ENCODE data around the gene OSBPL5.
"Not testable (repeated sequence)": the region's sequence is repeated elsewhere in the genome, so short reads cannot be mapped to it uniquely, and the experiment has no call there.

The OSBPL5 gene

DNA sequence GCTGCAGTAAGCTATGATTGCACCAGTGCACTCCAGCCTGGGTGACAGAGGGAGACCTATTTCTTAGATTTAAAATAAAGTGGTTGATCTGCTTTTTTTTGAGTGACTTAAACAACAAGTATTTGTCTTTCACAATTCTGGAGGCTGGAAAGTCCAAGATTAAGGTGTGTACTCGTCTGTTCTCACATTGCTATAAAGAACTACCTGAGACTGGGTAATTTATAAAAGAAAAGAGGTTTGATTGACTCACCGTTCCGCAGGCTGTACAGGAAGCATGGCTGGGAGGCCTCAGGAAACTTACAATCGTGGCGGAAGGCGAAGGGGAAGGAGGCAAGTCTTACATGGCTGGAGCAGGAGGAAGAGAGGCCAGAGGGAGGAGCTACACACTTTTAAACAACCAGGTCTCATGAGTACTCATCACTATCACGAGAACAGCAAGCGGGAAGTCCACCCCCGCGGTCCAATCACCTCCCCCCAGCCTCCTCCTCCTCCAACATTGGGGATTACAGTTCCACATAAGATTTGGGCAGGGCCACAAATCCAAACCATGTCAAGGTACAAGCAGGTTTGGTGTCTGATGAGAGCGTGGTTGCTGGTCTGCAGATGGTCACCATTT is 19.7 kb upstream of the OSBPL5 start:
- no peak for DNase-seq (ENCODE audit: low read depth, low spot score)

DNA sequence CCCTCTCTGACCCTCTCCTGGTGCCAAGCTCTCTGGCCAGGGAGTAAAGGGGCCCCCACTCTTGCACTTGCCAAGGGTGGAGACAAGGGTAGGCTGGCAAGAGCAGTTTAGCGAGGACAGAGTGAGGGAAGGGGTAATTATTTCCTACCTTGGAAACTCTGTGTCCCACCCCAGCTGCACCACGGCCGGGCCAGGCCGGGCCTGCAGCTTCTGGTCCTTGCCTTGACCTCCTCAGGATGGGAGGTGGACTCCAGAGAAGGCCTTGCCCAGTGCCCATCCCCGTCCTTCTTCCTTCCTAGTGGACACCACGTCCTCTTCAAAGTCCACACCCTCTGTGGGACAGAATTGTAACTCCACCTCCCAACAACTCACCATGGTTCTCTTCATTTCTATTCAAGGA is 18.4 kb upstream of the OSBPL5 start:
- DNase-seq (ENCODE audit: low read depth, low spot score) = no peak
- H3K4me3 ChIP-seq (ENCODE audit: low read length) = no peak overlapping the region

More for the DNA sequence above, 19.7 kb upstream of the OSBPL5 start:
- H3K4me3 ChIP-seq (ENCODE audit: low read length) = no peak overlapping the region

DNA sequence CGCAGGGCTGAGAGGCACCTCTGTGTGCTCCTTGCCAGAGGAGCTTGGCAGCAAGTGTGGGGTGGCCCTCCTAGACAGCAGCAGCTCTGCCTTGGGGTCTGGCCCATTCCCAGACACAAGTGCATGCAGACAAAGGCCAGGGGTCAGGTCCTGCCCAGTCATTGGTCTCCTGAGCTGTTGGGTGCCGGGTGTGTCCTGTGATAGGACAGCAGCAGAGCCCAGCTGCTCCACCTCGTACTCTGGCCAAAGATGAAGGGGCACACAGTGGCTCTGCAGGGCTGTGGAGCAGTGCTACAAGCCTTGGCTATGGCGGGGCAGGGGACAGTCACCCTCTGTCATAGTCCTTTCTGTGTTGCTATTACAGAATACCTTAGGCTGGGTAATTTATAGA is 17.3 kb upstream of the OSBPL5 start:
- no peak for DNase-seq (ENCODE audit: low read depth, low spot score)
- no peak overlapping the region for H3K4me3 ChIP-seq (ENCODE audit: low read length)

DNA sequence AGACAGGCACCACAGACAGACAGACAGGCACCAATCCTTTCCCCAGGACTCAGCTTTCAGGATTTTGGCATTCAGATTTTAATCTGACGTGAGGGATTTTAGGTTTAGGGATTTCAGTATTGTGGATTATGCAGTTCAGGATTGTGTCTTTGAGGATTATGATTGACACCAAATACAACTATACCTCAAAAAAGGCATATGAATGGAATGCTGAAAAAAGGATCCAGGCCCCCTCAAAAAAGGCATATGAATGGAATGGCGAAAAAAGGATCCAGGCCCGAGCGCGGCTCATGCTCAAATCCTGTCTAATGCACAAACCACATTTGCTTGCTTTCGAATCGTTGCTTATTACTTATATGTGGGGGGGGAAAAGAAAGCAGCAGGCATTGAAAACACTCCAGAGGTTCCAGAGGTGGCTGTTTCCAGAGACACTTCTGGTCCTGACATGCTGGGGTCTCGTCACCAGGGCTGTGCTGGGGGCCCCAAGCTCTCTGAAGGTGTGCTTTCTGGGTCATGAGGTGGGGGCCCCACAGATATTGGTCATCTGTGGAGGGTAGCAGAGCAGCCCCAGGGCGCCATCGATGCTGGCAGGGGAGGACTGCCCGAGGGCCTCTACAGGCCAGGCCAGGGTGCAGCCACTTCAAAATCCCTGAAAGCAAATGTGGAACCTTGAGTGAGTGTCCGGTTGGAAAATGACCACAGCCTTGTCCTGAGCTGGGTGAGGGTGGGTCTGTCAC is 16.8 kb upstream of the OSBPL5 start:
- no peak overlapping the region for H3K4me3 ChIP-seq (ENCODE audit: low read length)
- no peak for DNase-seq (ENCODE audit: low read depth, low spot score)

DNA sequence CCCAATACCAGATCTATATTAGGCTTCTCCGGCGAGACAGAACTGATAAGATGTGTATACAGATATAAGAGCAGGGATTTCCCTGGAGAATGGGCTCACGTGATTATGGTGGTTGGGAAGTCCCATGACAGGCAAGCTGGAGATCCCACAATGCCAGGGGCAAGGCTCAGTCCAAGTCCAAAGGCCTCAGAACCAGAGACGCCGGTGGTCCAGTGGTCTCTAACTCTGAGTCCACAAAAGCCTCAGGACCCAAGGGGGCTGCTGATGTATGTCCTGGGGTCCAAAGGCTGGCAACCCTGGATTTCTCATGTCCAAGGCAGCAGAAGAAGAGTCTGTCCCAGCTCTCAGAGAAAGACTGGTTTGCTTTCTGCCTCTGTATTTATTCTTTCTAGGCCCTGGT is 15.8 kb upstream of the OSBPL5 start:
- no peak for DNase-seq (ENCODE audit: low read depth, low spot score)
- H3K4me3 ChIP-seq (ENCODE audit: low read length) = no peak overlapping the region

DNA sequence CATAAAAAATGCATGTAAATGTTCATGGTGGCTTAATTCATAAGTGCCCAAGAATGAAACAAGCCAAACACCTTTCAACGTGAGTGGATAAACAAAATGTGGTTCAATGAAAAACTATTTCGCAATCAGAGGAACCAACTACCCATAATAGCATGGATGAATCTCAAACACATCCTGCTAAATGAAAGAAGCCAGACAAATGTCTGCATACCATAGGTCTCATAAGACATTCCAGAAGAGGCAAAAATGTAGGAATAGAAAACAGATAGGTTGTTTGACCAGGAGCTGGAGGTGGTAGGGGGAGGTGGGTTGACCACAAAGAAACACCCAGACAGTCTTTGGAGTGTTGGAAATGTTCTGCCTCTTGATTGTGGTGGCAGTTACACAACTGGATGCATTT is 13.2 kb upstream of the OSBPL5 start:
- H3K4me3 ChIP-seq (ENCODE audit: low read length) = no peak overlapping the region
- no peak for DNase-seq (ENCODE audit: low read depth, low spot score)

DNA sequence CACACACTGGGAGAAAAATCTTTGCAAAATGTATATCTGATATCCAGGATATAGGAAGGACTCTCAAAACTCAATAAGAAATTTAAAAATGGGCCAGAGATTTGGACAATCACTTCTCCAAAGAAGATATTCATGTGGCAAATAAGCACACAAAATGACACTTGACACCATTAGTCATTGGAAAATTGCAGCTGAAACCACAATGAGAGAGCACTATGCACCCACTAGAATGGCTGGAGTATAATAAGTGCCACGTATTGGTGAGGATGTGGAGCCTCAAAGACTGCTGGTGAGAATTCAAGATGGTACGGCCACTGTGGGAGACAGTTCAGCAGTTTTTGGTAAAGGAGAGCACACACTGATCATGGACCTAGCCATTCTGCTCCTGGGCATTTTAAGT is 12.8 kb upstream of the OSBPL5 start:
- DNase-seq (ENCODE audit: low read depth, low spot score) = no peak
- no peak overlapping the region for H3K4me3 ChIP-seq (ENCODE audit: low read length)

DNA sequence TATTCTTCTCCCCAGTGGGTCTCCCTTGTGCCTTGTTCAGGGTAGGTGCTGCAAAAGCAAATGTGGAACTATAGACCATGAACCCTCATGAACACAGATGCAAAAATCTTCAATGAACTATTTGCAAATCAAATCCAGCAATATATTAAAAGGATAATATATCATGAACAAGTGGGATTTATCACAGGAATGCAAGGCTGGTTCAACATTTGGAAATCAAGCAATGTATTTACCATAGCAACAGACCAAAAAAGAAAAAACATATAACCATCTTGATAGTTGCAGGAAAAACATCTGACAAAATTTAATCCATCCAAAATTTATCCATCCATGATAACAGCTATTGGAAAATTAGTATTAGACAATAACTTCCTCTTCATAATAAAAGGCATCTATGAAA is 11.4 kb upstream of the OSBPL5 start:
- no peak for DNase-seq (ENCODE audit: low read depth, low spot score)
- no peak overlapping the region for H3K4me3 ChIP-seq (ENCODE audit: low read length)

DNA sequence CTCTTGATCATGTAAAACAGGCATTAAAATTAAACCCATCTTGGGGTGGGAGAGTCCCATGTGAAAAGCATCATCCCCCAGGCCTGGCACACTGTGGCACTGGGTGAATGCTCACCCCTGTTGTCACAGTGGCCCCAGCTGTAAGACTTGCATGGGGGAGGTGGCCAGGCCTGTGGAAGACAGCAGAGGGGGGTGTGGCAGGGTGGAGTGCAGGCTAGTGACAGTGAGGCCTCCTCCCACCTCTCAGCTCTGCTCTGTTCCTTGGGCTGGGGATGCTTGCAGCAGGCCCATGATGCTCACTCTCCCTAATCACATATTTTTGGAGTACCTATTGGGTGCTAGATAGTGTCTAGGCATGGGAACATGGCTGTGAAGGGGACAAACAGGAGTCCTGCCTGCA is 10.1 kb upstream of the OSBPL5 start:
- DNase-seq (ENCODE audit: low read depth, low spot score) = no peak
- no peak overlapping the region for H3K4me3 ChIP-seq (ENCODE audit: low read length)

DNA sequence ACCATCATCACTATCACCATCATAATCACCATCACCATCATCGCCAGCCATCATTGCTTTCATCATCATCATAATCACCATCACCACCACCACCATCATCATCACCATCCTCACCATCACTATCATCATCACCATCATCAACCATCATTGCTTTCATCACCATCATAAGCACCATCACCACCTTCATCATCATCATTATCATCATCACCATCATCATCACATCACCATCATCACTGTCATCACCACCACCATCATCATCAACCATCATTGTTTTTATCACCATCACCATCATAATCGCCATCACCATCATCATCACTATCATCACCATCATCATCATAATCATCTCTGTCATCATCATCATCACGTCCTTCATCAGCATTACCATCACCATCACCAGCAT is 9.3 kb upstream of the OSBPL5 start:
- no peak overlapping the region for H3K4me3 ChIP-seq (ENCODE audit: low read length)
- no peak for DNase-seq (ENCODE audit: low read depth, low spot score)

DNA sequence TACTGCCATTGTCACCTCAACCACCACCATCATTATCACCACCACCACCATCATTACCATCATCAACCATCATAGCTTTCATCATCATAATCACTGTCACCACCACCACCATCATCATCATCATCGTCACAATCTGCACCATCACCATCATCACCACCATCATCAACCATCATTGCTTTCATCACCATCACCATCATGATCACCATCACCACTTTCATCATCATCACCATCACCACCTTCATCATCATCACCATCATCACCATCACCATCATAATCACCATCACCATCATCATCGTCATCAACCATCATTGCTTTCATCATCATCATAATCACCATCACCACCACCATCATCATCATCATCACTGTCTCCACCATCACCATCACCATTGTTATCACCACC is 8.7 kb upstream of the OSBPL5 start:
- DNase-seq (ENCODE audit: low read depth, low spot score) = no peak
- H3K4me3 ChIP-seq (ENCODE audit: low read length) = no peak overlapping the region

DNA sequence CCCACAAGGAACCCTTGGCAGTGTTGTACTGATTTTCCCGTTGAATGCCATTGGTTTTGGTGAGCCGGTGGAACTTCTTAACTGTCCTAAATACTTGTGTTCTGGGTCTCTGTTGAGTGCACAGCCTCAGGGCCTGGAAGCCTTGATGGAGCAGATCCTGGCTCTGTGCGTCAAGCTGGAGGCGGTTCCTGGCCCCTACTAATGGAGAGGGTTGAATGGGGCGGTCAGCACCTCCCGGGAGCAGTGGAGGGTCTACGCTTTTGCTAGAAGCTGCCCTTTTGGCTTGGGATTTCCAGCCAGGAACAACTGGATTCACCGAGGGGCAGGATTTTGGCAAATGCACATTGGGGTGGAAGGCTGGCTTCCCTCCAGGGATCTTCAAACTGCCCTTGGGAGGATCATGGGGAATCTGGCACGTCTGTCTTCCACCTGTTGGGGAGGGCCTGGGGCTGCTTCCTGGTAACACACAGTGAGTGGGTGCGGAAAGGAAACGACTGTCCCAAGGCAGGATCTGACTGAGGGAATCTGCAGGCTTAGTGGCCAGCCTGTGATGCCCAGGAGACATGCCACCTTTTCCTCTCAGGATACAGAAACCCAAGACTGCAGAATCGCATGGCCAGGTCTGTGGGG is 6.9 kb upstream of the OSBPL5 start:
- no peak overlapping the region for H3K4me3 ChIP-seq (ENCODE audit: low read length)

DNA sequence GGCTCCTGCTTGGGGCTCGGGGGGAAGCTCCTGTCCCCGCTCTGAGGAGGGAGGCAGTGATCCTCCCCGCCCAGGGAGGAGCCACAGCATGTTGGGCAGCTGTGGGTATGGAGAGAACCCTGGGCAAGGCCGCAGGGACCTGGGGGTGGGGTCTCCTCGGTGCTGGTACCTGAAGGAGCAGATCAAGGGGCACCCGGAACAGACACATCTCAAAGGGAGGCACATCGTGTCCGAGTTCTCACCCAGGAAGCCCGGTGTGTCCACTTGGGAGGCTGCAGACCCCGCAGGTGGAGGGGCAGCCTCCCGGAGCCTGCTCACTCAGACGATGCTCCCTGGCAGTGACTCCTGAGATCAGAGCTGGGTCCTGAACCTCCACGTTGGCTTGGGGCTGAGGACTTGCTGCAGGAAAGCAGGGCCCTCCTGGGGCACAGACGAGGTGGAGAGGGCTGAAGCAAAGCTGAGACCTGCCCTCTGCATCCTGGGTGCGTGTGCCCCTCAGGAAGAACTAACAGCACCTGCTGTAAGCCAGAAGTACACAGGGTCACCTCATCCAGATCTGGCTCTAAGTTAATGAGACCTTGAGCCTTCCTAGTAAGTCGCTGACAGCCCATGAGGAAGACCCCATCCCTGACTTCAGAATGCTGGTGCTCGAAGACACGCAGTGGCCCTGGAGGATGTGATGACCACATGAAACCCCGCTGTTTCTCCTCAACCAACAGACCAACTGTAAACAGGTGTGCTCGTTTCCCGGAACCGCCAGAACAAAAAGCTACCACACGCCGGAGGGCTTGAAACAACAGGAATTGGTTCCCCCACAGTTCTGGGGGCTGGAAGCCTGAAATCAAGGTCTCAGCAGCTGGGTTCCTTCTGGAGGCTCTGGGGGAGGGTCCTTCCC is 5.9 kb upstream of the OSBPL5 start:
- H3K4me3 ChIP-seq (ENCODE audit: low read length) = peak overlapping the region; percentile 50
- peak; percentile 91 for DNase-seq (ENCODE audit: low read depth, low spot score)

More for the DNA sequence above, 6.9 kb upstream of the OSBPL5 start:
- DNase-seq (ENCODE audit: low read depth, low spot score) = no peak

DNA sequence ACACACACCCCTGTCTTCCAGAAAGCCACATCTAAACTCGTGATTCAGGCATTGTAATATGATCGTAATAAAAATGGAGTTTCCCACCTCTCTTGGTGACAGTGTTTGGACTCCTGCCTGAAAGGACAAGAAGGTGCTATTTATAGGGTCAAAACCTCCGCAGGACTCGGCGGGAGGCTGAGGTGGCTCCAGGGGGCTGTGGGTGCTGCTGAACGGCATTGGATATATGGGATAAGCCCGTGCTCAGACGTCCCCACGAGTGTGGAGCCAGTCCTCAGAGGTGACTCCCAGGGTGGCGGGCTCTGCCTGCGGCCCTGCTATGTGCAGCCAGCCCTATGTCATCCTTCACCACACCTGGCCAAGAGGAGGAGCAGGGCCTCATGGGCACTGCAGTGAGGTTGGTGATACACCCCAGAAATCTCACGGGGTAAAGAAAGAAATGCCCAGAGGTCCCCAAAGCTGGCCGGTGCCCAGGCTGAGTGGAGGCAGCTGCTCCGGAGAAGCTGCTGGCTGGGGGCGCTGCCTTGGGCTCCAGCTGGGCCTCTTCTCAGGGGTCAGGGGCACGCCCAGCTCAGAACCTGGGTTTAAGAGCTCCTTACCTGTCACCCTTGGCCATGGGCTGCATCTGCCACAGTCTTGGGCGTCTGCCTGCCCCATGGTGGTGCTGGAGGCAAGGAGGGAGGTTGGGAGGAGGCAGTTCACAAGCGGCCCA is 5.1 kb upstream of the OSBPL5 start:
- DNase-seq (ENCODE audit: low read depth, low spot score) = no peak
- peak overlapping the region; percentile 50 for H3K4me3 ChIP-seq (ENCODE audit: low read length)

DNA sequence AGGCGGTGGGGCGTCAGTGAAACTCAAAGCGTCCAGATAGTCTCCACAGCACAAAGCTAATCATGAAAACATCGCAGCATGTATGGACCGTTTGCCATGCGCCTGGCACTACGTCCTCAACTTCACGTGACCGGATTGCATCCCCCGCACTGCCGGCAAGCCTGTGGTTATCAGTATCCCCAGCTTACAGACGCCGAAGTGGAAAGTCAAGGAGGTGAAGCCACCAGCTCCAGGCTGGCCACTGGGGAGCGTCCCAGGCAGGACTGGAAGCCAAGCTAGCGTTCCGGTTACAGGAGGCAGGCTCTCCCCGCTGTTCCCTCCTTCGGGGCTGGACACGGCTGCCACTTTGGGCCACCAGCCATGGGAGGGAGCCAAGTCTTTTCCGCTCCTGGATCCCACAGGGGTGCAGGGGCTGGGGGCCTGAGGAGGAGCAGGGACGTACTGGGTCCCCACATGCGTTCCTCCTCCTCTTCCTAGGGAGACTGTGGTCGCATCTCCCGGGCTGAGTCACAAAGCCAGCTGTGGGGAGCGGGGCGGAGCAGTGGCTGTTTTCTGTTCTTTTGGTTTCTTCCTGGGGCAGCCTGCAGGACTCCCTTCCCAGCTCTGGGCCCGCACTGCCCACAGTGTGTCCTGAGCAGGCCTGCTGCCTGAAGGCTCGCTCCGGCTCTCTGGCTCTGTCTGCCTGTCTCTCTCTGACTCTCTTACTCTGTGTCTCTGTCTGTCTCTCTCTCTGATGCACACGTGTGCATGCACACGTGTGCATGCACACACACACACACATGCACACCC is 4.3 kb upstream of the OSBPL5 start:
- H3K4me3 ChIP-seq (ENCODE audit: low read length) = peak overlapping the region; percentile 50
- DNase-seq (ENCODE audit: low read depth, low spot score) = no peak

DNA sequence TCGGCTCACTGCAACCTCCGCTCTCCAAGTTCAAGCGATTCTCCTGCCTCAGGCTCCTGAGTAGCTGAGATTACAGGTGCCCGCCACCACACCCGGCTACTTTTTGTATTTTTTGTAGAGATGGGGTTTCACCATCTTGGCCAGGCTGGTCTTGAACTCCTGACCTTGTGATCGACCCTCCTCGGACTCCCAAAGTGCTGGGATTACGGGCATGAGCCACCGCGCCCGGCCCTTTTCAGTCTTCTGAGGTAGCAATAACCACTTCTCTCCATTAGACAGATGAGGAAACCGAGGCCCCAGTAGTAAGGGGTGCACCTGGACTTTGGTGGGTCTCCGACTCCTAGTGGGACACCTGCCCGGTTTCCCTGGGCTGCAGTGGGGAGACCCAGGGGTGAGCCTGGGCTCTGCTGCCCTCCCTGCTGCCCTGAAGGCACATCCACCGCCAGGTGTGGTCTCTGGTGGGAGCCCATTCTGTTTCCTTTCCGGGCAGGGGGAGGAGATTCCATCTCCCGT is 3.7 kb upstream of the OSBPL5 start:
- not testable (repeated sequence) for DNase-seq (ENCODE audit: low read depth, low spot score); H3K4me3 ChIP-seq (ENCODE audit: low read length)

DNA sequence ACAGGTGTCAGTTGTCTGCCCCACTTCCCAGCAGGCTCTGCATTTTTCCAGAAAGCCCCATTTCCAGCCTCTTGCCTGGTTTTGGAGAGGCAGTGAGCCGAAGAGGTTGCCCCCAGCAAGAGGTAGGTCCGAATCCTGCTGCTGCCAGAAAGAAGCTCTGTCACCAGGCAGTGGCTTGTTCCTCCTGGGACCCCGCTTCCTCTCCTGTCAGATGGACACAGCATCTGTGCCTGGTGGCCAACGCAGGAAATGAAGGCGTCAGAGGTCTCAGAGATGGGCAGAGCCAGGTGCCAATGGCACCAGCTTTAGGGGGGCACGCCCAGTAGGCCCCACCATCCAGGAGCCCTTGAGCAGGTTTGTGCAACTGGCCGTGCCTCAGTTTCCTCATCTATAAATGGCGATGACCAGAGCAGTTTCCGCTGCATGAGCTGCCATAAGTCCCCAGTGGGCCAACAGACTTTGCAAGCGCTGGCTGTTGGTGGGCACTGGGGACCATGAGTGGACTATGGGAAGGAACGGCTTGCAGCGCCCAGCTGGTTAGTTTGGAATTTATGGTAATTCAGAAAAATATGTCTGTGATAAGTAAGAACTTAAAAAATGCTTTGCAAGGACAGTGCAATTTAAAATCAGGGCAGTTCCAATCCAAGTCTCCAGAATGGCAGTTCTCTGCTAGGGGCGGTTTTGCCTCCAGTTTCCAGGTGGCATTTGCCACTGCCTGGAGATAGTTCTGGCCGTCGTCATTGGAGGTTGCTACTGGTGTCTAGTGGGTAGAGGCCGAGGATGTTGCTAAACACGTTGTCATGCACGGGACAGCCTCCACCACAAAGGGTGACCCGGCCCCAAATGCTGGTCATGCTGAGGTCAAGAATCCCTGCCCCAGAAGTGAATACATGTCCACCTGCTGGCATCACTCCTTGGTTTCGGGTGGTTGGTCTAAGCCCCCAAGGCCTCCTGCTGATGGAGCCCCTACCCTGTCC is 2.3 kb upstream of the OSBPL5 start:
- H3K4me3 ChIP-seq (ENCODE audit: low read length) = no peak overlapping the region
- DNase-seq (ENCODE audit: low read depth, low spot score) = no peak
